ENCODE results near the gene DEFB123.

DNA sequence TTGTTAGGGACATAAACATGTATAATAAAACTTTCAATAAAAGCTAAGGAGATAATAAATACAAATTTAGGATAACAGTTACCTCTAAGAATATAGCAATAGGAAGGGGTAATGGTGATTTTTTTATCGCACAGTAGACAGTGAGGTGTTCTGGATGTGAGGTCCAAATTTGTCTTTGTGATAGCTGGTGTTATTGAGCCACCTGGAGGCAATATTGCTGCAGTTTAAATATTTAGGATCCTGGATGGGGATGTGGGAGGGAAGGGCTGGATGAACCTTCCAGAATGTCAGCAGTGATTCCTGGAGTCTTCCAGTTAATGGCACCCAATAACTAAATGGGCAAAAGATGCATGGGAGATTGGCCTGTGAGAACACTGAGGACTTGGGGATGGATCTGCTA, 13.9 kb downstream of the DEFB123 start:
- TF ChIP-seq CTCF (IDR thresholded peaks at IDR 0.05) (no peak), POLR2AphosphoS5 (IDR thresholded peaks at IDR 0.05; ENCODE audit: low read depth, low read length) (no peak), TAF1 (IDR thresholded peaks at IDR 0.05; ENCODE audit: borderline replicate concordance, low read depth, low read length) (no peak), GATA2 (CRISPR knock-in tag; IDR thresholded peaks at IDR 0.05) (no peak), YY1 (IDR thresholded peaks at IDR 0.05; ENCODE audit: low read depth) (no peak), FOSL2 (IDR thresholded peaks at IDR 0.05; ENCODE audit: borderline replicate concordance, low read depth) (no peak), FOXM1 (IDR thresholded peaks at IDR 0.05; ENCODE audit: low read depth) (no peak), PBX3 (IDR thresholded peaks at IDR 0.05) (no peak), ZBTB33 (IDR thresholded peaks at IDR 0.05; ENCODE audit: borderline replicate concordance, low read depth) (no peak)
- TF ChIP-seq, protein P1, sequence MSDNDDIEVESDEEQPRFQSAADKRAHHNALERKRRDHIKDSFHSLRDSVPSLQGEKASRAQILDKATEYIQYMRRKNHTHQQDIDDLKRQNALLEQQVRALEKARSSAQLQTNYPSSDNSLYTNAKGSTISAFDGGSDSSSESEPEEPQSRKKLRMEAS (IDR thresholded peaks at IDR 0.05; ENCODE audit: low read depth): no peak

Data from SK-N-SH (cell line).